NCI-H2107 (cell line): ENCODE data around the gene SH3BP4.

Source experiments
- DNase-seq: peaks from one replicate; lab custom pipeline; 2025; lab: John Stamatoyannopoulos, UW

SH3BP4 gene

GRCh38 chr2:234983011-234983726, 31.4 kb downstream of the SH3BP4 start:
- peak; percentile 71 for DNase-seq

- DNase-seq, result no peak
These were observed 33.9 kb downstream of the SH3BP4 start for GRCh38 chr2:234985608-234986245.

GRCh38 chr2:234986390-234986789, 34.6 kb downstream of the SH3BP4 start:
- DNase-seq, result no peak

- DNase-seq, result no peak
These were observed 35.3 kb downstream of the SH3BP4 start for GRCh38 chr2:234986876-234987720.

- DNase-seq, result no peak
These were observed 35.9 kb downstream of the SH3BP4 start for GRCh38 chr2:234987754-234988153.

- DNase-seq, result no peak
These were observed 36.7 kb downstream of the SH3BP4 start for GRCh38 chr2:234988491-234988890.

- no peak for DNase-seq
These were observed 37.4 kb downstream of the SH3BP4 start for GRCh38 chr2:234989183-234989701.

GRCh38 chr2:234990300-234990699, 38.5 kb downstream of the SH3BP4 start:
- DNase-seq, result no peak

GRCh38 chr2:234991290-234991689, 39.5 kb downstream of the SH3BP4 start:
- DNase-seq, result no peak

- no peak for DNase-seq
These were observed 40.0 kb downstream of the SH3BP4 start for GRCh38 chr2:234991793-234992192.

- no peak for DNase-seq
These were observed 40.4 kb downstream of the SH3BP4 start for GRCh38 chr2:234992196-234992595.

- DNase-seq, result no peak
These were observed 41.0 kb downstream of the SH3BP4 start for GRCh38 chr2:234992624-234993349.

GRCh38 chr2:234993541-234993981, 41.7 kb downstream of the SH3BP4 start:
- DNase-seq, result no peak

- DNase-seq, result no peak
These were observed 42.9 kb downstream of the SH3BP4 start for GRCh38 chr2:234994438-234995321.

GRCh38 chr2:234995332-234996068, 43.7 kb downstream of the SH3BP4 start:
- no peak for DNase-seq

- DNase-seq, result no peak
These were observed 44.5 kb downstream of the SH3BP4 start for GRCh38 chr2:234996069-234996940.

- no peak for DNase-seq
These were observed 45.1 kb downstream of the SH3BP4 start for GRCh38 chr2:234996941-234997270.

- DNase-seq, result no peak
These were observed 45.6 kb downstream of the SH3BP4 start for GRCh38 chr2:234997389-234997788.
